Measurements from ENCODE around the gene GOLGA5.

GOLGA5 gene

GRCh38 chr14:92830902-92831301, 36.8 kb downstream of the GOLGA5 start:
- no peak overlapping the region for H3K4me3 ChIP-seq (ENCODE audit: low read depth, low read length)
- TF ChIP-seq CTCF (IDR thresholded peaks at IDR 0.05; ENCODE audit: low read depth, low read length, missing control alignments): no peak
- in situ Hi-C loops (cut with HindIII; ENCODE audit: low sequenced_read_pairs): no loop called here
- DNase-seq (ENCODE audit: low read depth): no peak

- in situ Hi-C loops (cut with HindIII; ENCODE audit: low sequenced_read_pairs): no loop called here
- TF ChIP-seq CTCF (IDR thresholded peaks at IDR 0.05; ENCODE audit: low read depth, low read length, missing control alignments): no peak
Measured at GRCh38 chr14:92832137-92832700, 38.1 kb downstream of the GOLGA5 start.

GRCh38 chr14:92841930-92842329, 47.8 kb downstream of the GOLGA5 start:
- TF ChIP-seq CTCF (IDR thresholded peaks at IDR 0.05; ENCODE audit: low read depth, low read length, missing control alignments): no peak
- DNase-seq (ENCODE audit: low read depth): no peak
- no peak overlapping the region for H3K4me3 ChIP-seq (ENCODE audit: low read depth, low read length)
- in situ Hi-C loops (cut with HindIII; ENCODE audit: low sequenced_read_pairs): no loop called here

More at GRCh38 chr14:92832137-92832700, 38.1 kb downstream of the GOLGA5 start:
- no peak for DNase-seq (ENCODE audit: low read depth)
- no peak overlapping the region for H3K4me3 ChIP-seq (ENCODE audit: low read depth, low read length)

GRCh38 chr14:92844204-92844603, 50.1 kb downstream of the GOLGA5 start:
- in situ Hi-C loops (cut with HindIII; ENCODE audit: low sequenced_read_pairs): no loop called here
- DNase-seq (ENCODE audit: low read depth): no peak
- TF ChIP-seq CTCF (IDR thresholded peaks at IDR 0.05; ENCODE audit: low read depth, low read length, missing control alignments): no peak
- no peak overlapping the region for H3K4me3 ChIP-seq (ENCODE audit: low read depth, low read length)

- DNase-seq (ENCODE audit: low read depth): no peak
- no peak overlapping the region for H3K4me3 ChIP-seq (ENCODE audit: low read depth, low read length)
- no peak for TF ChIP-seq CTCF (IDR thresholded peaks at IDR 0.05; ENCODE audit: low read depth, low read length, missing control alignments)
- in situ Hi-C loops (cut with HindIII; ENCODE audit: low sequenced_read_pairs): no loop called here
Measured at GRCh38 chr14:92846162-92846897, 52.2 kb downstream of the GOLGA5 start.

GRCh38 chr14:92847278-92847677, 53.2 kb downstream of the GOLGA5 start:
- TF ChIP-seq CTCF (IDR thresholded peaks at IDR 0.05; ENCODE audit: low read depth, low read length, missing control alignments): no peak
- no peak overlapping the region for H3K4me3 ChIP-seq (ENCODE audit: low read depth, low read length)
- no peak for DNase-seq (ENCODE audit: low read depth)
- in situ Hi-C loops (cut with HindIII; ENCODE audit: low sequenced_read_pairs): no loop called here

All from astrocyte of the cerebellum (primary cell).